Measurements from ENCODE around the gene N4BP2L1.

N4BP2L1 gene

GRCh38 chr13:32431361-32431760 lies 3.4 kb upstream of the N4BP2L1 start:
- no peak for DNase-seq (ENCODE audit: low read depth in 2 of 2)

GRCh38 chr13:32430018-32430747 lies 2.3 kb upstream of the N4BP2L1 start:
- no peak for DNase-seq (ENCODE audit: low read depth in 2 of 2)

- no peak for DNase-seq (ENCODE audit: low read depth in 2 of 2)
Measured at GRCh38 chr13:32429433-32429909, 1.5 kb upstream of the N4BP2L1 start.

GRCh38 chr13:32428581-32429432 lies 877 bp upstream of the N4BP2L1 start:
- DNase-seq (ENCODE audit: low read depth in 2 of 2), result no peak

GRCh38 chr13:32426990-32427851 lies 709 bp downstream of the N4BP2L1 start:
- DNase-seq (ENCODE audit: low read depth in 2 of 2), result peak; percentile 17 to 43

GRCh38 chr13:32426191-32426989 lies 1.5 kb downstream of the N4BP2L1 start:
- DNase-seq (ENCODE audit: low read depth in 2 of 2), result no peak

- DNase-seq (ENCODE audit: low read depth in 2 of 2), result no peak
Measured at GRCh38 chr13:32425158-32425557, 2.8 kb downstream of the N4BP2L1 start.

- no peak for DNase-seq (ENCODE audit: low read depth in 2 of 2)
Measured at GRCh38 chr13:32423592-32423991, 4.3 kb downstream of the N4BP2L1 start.

- no peak for DNase-seq (ENCODE audit: low read depth in 2 of 2)
Measured at GRCh38 chr13:32419862-32420261, 8.1 kb downstream of the N4BP2L1 start.

GRCh38 chr13:32417995-32418394 lies 9.9 kb downstream of the N4BP2L1 start:
- DNase-seq (ENCODE audit: low read depth in 2 of 2), result no peak

GRCh38 chr13:32415019-32415418 lies 12.9 kb downstream of the N4BP2L1 start:
- DNase-seq (ENCODE audit: low read depth in 2 of 2), result no peak

- no peak for DNase-seq (ENCODE audit: low read depth in 2 of 2)
Measured at GRCh38 chr13:32414580-32414979, 13.3 kb downstream of the N4BP2L1 start.

- no peak for DNase-seq (ENCODE audit: low read depth in 2 of 2)
Measured at GRCh38 chr13:32413284-32413683, 14.6 kb downstream of the N4BP2L1 start.

GRCh38 chr13:32409561-32410421 lies 18.1 kb downstream of the N4BP2L1 start:
- DNase-seq (ENCODE audit: low read depth in 2 of 2), result no peak

- no peak for DNase-seq (ENCODE audit: low read depth in 2 of 2)
Measured at GRCh38 chr13:32409001-32409313, 19.0 kb downstream of the N4BP2L1 start.

- no peak for DNase-seq (ENCODE audit: low read depth in 2 of 2)
Measured at GRCh38 chr13:32408296-32409000, 19.5 kb downstream of the N4BP2L1 start.

- no peak for DNase-seq (ENCODE audit: low read depth in 2 of 2)
Measured at GRCh38 chr13:32407854-32408253, 20.1 kb downstream of the N4BP2L1 start.

GRCh38 chr13:32403108-32403507 lies 24.8 kb downstream of the N4BP2L1 start:
- no peak for DNase-seq (ENCODE audit: low read depth in 2 of 2)

GRCh38 chr13:32391101-32391619 lies 36.8 kb downstream of the N4BP2L1 start:
- no peak for DNase-seq (ENCODE audit: low read depth in 2 of 2)

Data from stimulated activated CD4-positive, alpha-beta T cell treated with anti-CD3 and anti-CD28 coated beads, Interleukin-12 subunit alpha, Interleukin-12 subunit beta, amount 100 ng/mL, for 24 hours (primary cell).